ENCODE measurements around the gene HS3ST3B1.

DNA sequence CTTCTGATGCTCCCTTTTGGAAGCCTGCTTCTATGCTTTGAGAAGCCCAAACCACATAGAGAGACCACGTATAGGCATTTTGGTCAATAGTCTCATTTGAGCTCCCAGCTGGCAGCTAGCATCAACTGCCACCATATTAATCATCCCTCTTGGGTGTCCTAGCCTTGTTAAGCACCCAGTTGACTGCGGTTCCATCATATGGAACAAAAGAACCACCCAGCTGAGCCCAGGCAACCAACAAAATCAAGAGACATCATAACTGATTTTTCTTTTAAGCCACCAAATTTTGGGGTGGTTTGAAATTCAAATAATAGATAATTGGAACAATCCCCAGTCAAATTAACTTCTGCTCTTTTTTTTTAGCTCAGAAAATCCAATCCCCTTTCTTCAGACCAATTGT lies 53.9 kb downstream of the HS3ST3B1 start:
- TF ChIP-seq, protein P1, sequence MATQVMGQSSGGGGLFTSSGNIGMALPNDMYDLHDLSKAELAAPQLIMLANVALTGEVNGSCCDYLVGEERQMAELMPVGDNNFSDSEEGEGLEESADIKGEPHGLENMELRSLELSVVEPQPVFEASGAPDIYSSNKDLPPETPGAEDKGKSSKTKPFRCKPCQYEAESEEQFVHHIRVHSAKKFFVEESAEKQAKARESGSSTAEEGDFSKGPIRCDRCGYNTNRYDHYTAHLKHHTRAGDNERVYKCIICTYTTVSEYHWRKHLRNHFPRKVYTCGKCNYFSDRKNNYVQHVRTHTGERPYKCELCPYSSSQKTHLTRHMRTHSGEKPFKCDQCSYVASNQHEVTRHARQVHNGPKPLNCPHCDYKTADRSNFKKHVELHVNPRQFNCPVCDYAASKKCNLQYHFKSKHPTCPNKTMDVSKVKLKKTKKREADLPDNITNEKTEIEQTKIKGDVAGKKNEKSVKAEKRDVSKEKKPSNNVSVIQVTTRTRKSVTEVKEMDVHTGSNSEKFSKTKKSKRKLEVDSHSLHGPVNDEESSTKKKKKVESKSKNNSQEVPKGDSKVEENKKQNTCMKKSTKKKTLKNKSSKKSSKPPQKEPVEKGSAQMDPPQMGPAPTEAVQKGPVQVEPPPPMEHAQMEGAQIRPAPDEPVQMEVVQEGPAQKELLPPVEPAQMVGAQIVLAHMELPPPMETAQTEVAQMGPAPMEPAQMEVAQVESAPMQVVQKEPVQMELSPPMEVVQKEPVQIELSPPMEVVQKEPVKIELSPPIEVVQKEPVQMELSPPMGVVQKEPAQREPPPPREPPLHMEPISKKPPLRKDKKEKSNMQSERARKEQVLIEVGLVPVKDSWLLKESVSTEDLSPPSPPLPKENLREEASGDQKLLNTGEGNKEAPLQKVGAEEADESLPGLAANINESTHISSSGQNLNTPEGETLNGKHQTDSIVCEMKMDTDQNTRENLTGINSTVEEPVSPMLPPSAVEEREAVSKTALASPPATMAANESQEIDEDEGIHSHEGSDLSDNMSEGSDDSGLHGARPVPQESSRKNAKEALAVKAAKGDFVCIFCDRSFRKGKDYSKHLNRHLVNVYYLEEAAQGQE (IDR thresholded peaks at IDR 0.05; ENCODE audit: insufficient read depth in 1 of 2, low read depth in 2 of 2, low read length in 1 of 2), result no peak
- TF ChIP-seq POLR2AphosphoS5 (IDR thresholded peaks at IDR 0.05; ENCODE audit: low read depth, low read length), result no peak
- TF ChIP-seq SIN3A (IDR thresholded peaks at IDR 0.05; ENCODE audit: borderline replicate concordance, insufficient read depth, low read depth, low read length), result no peak
- TF ChIP-seq, protein P2, sequence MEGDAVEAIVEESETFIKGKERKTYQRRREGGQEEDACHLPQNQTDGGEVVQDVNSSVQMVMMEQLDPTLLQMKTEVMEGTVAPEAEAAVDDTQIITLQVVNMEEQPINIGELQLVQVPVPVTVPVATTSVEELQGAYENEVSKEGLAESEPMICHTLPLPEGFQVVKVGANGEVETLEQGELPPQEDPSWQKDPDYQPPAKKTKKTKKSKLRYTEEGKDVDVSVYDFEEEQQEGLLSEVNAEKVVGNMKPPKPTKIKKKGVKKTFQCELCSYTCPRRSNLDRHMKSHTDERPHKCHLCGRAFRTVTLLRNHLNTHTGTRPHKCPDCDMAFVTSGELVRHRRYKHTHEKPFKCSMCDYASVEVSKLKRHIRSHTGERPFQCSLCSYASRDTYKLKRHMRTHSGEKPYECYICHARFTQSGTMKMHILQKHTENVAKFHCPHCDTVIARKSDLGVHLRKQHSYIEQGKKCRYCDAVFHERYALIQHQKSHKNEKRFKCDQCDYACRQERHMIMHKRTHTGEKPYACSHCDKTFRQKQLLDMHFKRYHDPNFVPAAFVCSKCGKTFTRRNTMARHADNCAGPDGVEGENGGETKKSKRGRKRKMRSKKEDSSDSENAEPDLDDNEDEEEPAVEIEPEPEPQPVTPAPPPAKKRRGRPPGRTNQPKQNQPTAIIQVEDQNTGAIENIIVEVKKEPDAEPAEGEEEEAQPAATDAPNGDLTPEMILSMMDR (IDR thresholded peaks at IDR 0.05), result no peak
- TF ChIP-seq TCF7L2 (IDR thresholded peaks at IDR 0.05; ENCODE audit: low read depth, low read length), result no peak

Data from Panc1 (cell line).